Measurements from ENCODE around the gene CELF2. TPM values are rescaled to one million over a fixed set of nuclear protein-coding genes. Genes with fewer than 3 reads are reported as not detected.
A peak's percentile ranks its signal among the peaks of the same experiment; 100 is the strongest.

CELF2 gene
- total and polyA plus RNA-seq, 7 donors, result 6.0 to 83.1 (median 48.9) TPM

- H3K27ac ChIP-seq, result peak overlapping the region; percentile 82 to 92 (median 86)
- peaks cover 0 to under 1% (median 0%) of the 10 kb centered on the region in 4 donors for H3K36me3 ChIP-seq
- no peaks in the 10 kb centered on the region for H3K27me3 ChIP-seq
- no peak for DNase-seq
- peaks cover 0 to 44% (median 30%) of the 10 kb centered on the region in 4 donors for H3K4me1 ChIP-seq
- WGBS, 2 donors, result 50 to 80% methylated on average over 7 of the region's 7 CpGs
- no peak for TF ChIP-seq POLR2AphosphoS5 (IDR thresholded peaks at IDR 0.05)
- no peak for TF ChIP-seq CTCF (IDR thresholded peaks at IDR 0.05)
- TF ChIP-seq EP300 (IDR thresholded peaks at IDR 0.05), result no peak
- TF ChIP-seq POLR2A (IDR thresholded peaks at IDR 0.05), result no peak
- peak overlapping the region in 3 of 4 donors; percentile 77 to 84 (median 77) for H3K4me3 ChIP-seq
- intact Hi-C loops (cut with DNase I), result loop anchor here (10.0 kb wide), 1 partner anchor 373 kb away; no protein-coding TSS in a partner anchor
- H3K9me3 ChIP-seq, result no peaks in the 10 kb centered on the region
Measured at GRCh38 chr10:11167233-11167966, 149.7 kb downstream of the CELF2 start.

GRCh38 chr10:11168423-11169090, 150.9 kb downstream of the CELF2 start:
- Histone ChIP-seq H3K27ac (peak overlapping the region in 2 of 4 donors; percentile 10 to 92), H3K9me3 (no peaks in the 10 kb centered on the region), H3K4me1 (peaks cover 0 to 32% (median 20%) of the 10 kb centered on the region in 4 donors), H3K4me3 (peak overlapping the region in 2 of 4 donors; percentile 77 to 84), H3K27me3 (no peaks in the 10 kb centered on the region), H3K36me3 (peaks cover 0 to 10% (median 0%) of the 10 kb centered on the region in 4 donors)
- intact Hi-C loops (cut with DNase I), result loop anchor here (10.0 kb wide), 1 partner anchor 374 kb away; no protein-coding TSS in a partner anchor
- WGBS, 2 donors, result 57 to 86% methylated on average over 6 of the region's 6 CpGs
- TF ChIP-seq POLR2AphosphoS5 (IDR thresholded peaks at IDR 0.05), result no peak
- no peak for TF ChIP-seq POLR2A (IDR thresholded peaks at IDR 0.05)
- no peak for TF ChIP-seq CTCF (IDR thresholded peaks at IDR 0.05)
- no peak for TF ChIP-seq EP300 (IDR thresholded peaks at IDR 0.05)
- no peak for DNase-seq

- Histone ChIP-seq H3K27ac (peak overlapping the region; percentile 1 to 60 (median 28)), H3K4me1 (peaks cover 0 to 21% (median 11%) of the 10 kb centered on the region in 4 donors), H3K9me3 (no peaks in the 10 kb centered on the region), H3K27me3 (no peaks in the 10 kb centered on the region), H3K4me3 (peak overlapping the region in 2 of 4 donors; percentile 16 to 18), H3K36me3 (peaks cover 0 to 18% (median 0%) of the 10 kb centered on the region in 4 donors)
- WGBS, 2 donors, result 67 to 91% methylated on average over 2 of the region's 2 CpGs
- TF ChIP-seq POLR2A (IDR thresholded peaks at IDR 0.05), result no peak
- no peak for TF ChIP-seq EP300 (IDR thresholded peaks at IDR 0.05)
- TF ChIP-seq CTCF (IDR thresholded peaks at IDR 0.05), result no peak
- no peak for TF ChIP-seq POLR2AphosphoS5 (IDR thresholded peaks at IDR 0.05)
- intact Hi-C loops (cut with DNase I), result loop anchor here (10.0 kb wide), 1 partner anchor 375 kb away; no protein-coding TSS in a partner anchor
- no peak for DNase-seq
Measured at GRCh38 chr10:11169976-11170375, 152.3 kb downstream of the CELF2 start.

GRCh38 chr10:11170574-11170973, 152.9 kb downstream of the CELF2 start:
- WGBS, 2 donors, result 55 to 83% methylated on average over 8 of the region's 8 CpGs
- intact Hi-C loops (cut with DNase I), result no loop called here
- Histone ChIP-seq H3K9me3 (no peaks in the 10 kb centered on the region), H3K27me3 (no peaks in the 10 kb centered on the region), H3K36me3 (peaks cover 0 to 23% (median 0%) of the 10 kb centered on the region in 4 donors), H3K4me3 (peak overlapping the region in 2 of 4 donors; percentile 16 to 18), H3K27ac (peak overlapping the region in 3 of 4 donors; percentile 1 to 60 (median 41)), H3K4me1 (peaks cover 0 to 21% (median 11%) of the 10 kb centered on the region in 4 donors)
- TF ChIP-seq EP300 (IDR thresholded peaks at IDR 0.05) (no peak), POLR2A (IDR thresholded peaks at IDR 0.05) (no peak), POLR2AphosphoS5 (IDR thresholded peaks at IDR 0.05) (no peak), CTCF (IDR thresholded peaks at IDR 0.05) (no peak)
- no peak for DNase-seq

Measured in sigmoid colon (tissue), 7 donors.